ENCODE measurements around the gene PLA2G4E. TPM values are rescaled to one million over a fixed set of nuclear protein-coding genes. Genes with fewer than 3 reads are reported as not detected.

The PLA2G4E gene
- total and polyA plus RNA-seq, 9 of the 15 experiments (the other 6 are each of a cell fraction or from before 2014, with no cell fraction given): 0.03 TPM; not detected in 8

DNA sequence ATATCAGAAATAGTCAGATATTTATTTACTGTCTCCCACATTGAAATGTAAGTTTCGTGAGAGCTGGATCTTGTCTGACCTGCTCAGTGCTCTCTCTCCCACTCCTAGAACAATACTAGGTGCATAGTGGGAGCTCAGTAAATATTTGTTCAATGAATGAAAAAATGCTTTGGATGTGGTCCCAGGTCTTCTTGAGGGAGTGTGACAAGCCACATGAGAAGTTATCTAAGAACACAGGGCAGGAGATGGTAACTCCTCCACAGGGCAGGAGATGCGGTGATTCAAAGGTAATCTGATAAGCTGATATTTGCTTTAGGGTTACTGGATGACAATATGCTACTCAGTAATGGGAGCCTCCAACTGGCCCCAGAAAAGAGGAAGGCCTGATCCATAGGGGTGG, 25.8 kb upstream of the PLA2G4E start (continued):
- TF ChIP-seq TAL1 (IDR thresholded peaks at IDR 0.05) (peak; percentile 25; the same call in 1 of the 2 replicates), ZNF507 (tag; conservative IDR thresholded peaks at IDR 0.05) (no peak), HMG20A (CRISPR knock-in tag; conservative IDR thresholded peaks at IDR 0.05) (no peak), CGGBP1 (CRISPR knock-in tag; IDR thresholded peaks at IDR 0.05) (no peak), OTX1 (CRISPR knock-in tag; IDR thresholded peaks at IDR 0.05) (no peak), ZBTB33 (CRISPR knock-in tag; IDR thresholded peaks at IDR 0.05) (no peak), CBFA2T2 (conservative IDR thresholded peaks at IDR 0.05) (peak; percentile 20; the same call in 1 of the 2 replicates), CBFA2T3 (IDR thresholded peaks at IDR 0.05) (peak; percentile 43), CREB3 (tag; conservative IDR thresholded peaks at IDR 0.05; ENCODE audit: low read depth) (no peak), NFIX (CRISPR knock-in tag; IDR thresholded peaks at IDR 0.05; ENCODE audit: low read depth) (no peak), SAFB (IDR thresholded peaks at IDR 0.05; ENCODE audit: borderline replicate concordance, low read depth, low read length) (no peak), FOXA3 (CRISPR knock-in tag; conservative IDR thresholded peaks at IDR 0.05 in 1 of 2, IDR thresholded peaks at IDR 0.05 in 1 of 2) (peak in 1 of 2 experiments; percentile 70; a peak in 2 of 4 replicates), SRSF9 (IDR thresholded peaks at IDR 0.05; ENCODE audit: borderline replicate concordance, low read depth, low read length) (no peak), SLC30A9 (CRISPR knock-in tag; IDR thresholded peaks at IDR 0.05) (no peak), PCBP1 (IDR thresholded peaks at IDR 0.05; ENCODE audit: low read depth, low read length, poor library complexity, severe bottlenecking) (no peak), TAF7 (tag; IDR thresholded peaks at IDR 0.05) (no peak)
- TF ChIP-seq, protein P1, sequence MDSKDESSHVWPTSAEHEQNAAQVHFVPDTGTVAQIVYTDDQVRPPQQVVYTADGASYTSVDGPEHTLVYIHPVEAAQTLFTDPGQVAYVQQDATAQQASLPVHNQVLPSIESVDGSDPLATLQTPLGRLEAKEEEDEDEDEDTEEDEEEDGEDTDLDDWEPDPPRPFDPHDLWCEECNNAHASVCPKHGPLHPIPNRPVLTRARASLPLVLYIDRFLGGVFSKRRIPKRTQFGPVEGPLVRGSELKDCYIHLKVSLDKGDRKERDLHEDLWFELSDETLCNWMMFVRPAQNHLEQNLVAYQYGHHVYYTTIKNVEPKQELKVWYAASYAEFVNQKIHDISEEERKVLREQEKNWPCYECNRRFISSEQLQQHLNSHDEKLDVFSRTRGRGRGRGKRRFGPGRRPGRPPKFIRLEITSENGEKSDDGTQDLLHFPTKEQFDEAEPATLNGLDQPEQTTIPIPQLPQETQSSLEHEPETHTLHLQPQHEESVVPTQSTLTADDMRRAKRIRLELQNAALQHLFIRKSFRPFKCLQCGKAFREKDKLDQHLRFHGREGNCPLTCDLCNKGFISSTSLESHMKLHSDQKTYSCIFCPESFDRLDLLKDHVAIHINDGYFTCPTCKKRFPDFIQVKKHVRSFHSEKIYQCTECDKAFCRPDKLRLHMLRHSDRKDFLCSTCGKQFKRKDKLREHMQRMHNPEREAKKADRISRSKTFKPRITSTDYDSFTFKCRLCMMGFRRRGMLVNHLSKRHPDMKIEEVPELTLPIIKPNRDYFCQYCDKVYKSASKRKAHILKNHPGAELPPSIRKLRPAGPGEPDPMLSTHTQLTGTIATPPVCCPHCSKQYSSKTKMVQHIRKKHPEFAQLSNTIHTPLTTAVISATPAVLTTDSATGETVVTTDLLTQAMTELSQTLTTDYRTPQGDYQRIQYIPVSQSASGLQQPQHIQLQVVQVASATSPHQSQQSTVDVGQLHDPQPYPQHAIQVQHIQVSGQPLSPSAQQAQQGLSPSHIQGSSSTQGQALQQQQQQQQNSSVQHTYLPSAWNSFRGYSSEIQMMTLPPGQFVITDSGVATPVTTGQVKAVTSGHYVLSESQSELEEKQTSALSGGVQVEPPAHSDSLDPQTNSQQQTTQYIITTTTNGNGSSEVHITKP (IDR thresholded peaks at IDR 0.05; ENCODE audit: partially characterized antibody): no peak
- TF ChIP-seq, protein P2, sequence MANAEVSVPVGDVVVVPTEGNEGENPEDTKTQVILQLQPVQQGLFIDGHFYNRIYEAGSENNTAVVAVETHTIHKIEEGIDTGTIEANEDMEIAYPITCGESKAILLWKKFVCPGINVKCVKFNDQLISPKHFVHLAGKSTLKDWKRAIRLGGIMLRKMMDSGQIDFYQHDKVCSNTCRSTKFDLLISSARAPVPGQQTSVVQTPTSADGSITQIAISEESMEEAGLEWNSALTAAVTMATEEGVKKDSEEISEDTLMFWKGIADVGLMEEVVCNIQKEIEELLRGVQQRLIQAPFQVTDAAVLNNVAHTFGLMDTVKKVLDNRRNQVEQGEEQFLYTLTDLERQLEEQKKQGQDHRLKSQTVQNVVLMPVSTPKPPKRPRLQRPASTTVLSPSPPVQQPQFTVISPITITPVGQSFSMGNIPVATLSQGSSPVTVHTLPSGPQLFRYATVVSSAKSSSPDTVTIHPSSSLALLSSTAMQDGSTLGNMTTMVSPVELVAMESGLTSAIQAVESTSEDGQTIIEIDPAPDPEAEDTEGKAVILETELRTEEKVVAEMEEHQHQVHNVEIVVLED (CRISPR knock-in tag; IDR thresholded peaks at IDR 0.05): no peak
